NCI-H748 treated with DMSO at 0.1 percent for 48 hours (cell line): ENCODE measurements around the gene NDOR1.

ENCODE experiments used
- DNase-seq: peaks from one replicate; lab custom pipeline; 2025; lab: John Stamatoyannopoulos, UW

The NDOR1 gene

DNA sequence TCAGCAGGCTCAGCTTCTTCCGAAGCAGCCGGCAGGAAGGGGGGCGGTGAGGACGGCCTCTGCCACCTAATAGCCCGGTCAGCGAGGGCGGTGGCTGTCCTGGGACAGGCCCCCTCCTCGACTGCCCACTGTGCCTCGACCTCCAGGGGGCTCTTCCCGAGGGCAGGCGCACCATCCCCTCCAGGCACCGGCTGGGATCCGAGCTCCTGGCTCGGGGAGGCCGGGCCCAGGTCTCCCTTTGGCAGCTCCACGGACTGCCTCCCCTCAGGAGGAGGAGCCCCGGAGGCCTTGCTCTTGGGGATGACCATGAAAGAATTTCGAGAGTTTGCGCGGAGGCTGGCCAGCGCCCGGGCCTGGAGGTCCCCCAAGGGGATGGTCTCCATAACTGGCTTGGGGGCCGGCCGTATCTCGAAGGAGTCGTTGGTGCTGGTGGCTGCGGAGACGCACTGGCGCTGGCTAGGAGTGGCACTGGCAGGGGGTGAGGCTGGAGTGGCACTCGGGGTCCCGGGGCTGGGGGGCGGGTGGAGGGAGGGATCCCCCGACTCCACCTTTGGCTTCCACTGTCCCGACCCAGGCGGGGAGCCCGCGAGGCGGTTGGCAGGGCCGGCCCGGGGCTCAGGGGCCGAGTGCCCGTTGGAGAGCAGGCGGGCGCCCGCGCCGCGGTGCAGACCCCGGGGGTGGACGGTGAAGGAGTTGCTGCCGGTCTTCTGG is 5.9 kb upstream of the NDOR1 start:
- no peak for DNase-seq

DNA sequence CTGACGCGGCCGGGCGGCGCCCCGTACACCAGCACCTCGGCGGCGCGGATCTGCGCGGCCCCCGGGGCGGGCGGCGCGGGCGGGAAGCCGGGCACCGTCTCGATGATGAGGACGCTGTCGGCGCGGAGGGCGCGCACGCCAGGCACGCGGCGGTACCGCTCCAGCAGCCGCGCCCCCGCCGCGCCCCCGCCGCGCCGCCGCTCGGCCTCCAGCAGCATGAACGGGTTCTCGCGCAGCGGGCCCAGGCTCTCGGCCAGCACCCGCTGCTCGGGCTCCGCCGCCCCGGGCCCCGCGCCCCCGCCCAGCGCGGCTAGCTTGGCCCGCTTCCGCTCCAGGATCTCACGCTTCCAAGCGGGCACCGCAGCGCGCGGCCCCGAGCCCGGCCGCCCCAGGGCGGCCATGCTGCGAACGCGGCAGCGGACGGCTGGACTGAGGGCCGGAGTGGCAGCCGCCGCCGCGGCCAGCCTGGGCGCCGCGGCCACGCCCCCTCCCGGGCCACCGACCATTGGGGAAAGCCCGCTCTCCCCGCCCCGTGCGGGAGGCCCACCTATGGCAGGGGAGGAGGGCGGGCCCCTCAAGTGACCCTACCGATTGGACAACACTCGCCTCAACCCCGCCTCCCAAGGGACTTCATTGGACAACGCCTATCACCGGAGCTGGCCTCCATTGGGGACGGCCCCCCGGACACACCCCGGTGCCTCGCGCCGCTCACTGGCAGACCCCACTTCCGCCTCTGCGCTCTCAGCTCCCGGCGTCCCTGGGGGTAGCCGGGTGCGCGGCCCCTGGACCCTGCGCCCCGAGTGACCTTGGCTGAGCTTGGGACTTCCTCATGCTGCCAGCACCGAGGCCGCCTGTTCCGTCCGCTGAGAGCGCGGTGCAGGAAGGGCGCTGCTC is 4.9 kb upstream of the NDOR1 start, which contains the start of gene TPRN:
Gene TPRN, minus strand, starts transcription at position 431 of the 894 bp plus-strand sequence. Its CDS starts 30 bp downstream, at position 401.
- DNase-seq, result peak; percentile 98

DNA sequence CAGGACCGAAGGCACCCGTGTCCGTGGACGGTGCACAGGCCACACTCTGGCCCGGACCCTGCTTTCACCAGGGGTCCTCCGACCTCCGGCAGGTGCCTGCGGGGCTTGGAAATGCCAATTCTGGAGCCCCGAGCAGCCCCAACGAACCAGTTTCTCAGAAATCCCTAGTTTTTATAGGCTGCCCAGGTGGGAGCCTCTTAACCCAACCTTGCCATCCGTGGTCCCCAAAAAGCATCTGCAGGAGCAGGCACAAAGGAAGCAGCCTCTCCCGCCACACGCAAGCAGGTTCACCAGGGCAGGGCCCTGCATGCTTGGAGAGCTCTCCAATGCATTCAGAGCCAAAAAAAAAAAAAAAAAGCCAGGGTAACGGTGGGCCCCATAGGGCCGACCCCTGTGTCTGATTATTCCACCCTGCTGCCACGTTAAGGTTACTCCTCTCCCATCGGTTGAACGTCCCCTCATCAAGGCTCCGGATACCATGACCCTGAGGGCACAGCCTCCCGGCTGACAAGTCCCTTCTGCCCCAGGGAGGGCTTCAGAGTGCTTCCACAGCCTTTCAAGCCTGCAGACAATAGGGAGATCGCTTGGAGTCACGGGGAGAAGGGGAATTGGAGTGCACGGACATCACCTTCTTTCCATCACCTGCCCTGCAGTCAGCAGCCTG is 4.2 kb upstream of the NDOR1 start:
- DNase-seq, result no peak

DNA sequence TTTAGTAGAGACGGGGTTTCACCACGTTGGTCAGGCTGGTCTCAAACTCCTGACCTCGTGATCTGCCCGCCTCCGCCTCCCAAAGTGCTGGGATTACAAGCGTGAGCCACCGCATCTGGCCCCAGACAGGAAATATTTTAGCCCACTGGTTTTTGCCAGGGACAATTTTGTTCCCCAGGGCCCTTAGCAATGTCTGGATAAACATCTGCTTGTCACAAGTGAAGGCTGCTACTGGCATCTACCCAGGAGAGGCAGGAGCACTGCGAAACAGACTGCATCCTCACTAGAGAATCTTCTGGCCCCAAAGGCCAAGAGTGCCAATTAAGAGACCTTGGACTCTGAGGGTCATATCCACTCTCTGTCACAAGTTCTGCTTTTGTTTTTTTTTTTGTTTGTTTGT is 2.5 kb upstream of the NDOR1 start:
- no peak for DNase-seq

DNA sequence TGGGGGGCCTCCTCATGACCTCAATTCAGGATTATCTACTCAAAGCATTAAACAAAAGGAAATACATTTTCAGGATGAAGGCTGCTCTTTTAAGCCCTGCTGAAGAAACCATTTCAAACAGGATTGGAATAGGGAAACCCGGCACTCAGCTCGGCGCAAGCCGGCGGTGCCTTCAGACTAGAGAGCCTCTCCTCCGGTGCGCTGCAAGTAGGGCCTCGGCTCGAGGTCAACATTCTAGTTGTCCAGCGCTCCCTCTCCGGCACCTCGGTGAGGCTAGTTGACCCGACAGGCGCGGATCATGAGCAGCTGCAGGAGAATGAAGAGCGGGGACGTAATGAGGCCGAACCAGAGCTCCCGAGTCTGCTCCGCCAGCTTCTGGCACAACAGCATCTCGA is 772 bp upstream of the NDOR1 start:
- DNase-seq, result no peak

DNA sequence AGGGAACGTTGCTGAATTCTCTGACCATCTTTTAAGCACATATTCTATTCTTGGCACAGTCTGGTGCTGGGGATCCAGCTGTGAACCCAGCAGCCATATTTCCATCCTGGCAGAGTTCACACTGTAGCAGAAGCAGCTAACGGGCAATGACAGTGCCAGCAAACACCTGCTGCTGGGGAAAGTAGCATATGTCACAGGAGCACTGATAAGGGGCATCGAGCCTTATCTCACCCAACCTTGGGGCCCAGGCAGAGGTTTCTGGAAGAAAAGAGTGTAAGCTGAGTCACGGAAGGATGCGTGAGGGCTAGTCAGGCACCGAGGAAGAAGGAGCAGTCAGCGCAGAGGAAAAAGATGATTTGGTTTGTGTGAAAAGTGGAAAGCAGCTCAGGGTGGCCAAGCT is 1.1 kb downstream of the NDOR1 start:
- no peak for DNase-seq

DNA sequence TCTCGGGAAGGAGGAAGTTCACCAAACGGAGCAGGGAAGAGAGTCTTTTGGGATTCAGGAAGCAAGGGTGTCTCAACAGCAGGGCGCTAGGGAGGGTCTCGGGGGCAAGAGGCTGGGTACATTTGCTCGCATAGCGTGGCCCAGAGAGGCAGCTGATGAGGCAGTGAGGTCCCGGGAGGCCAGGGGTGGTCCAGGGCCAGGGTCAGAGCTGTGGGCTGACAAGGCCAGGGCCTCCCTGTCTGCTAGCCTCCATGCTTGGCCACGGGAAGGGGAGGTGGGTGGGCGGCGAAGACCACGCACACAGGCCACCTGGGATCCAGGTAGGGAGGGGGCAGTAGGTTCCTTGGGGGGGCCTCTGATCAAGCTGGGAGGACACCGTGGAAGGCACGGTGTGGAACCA is 6.0 kb downstream of the NDOR1 start:
- no peak for DNase-seq

DNA sequence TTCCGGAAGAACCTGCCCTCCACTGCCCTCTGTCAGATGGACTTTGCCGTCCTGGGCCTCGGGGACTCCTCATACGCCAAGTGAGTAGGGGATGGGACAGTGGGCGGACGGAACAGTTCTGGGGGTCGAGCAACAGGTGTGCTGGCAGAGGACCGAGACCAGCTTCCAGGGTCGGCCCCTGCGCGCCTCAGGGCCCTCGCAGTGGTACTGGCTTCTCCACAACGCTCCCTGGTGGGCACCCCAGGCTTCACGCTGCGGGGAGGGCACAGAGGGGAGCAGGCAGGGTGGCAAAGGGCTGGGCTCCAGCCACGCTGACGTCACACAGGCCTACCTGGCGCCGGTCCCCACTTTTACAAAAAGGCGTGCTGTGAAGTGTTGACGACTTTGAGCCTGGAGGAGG is 7.0 kb downstream of the NDOR1 start:
- no peak for DNase-seq

DNA sequence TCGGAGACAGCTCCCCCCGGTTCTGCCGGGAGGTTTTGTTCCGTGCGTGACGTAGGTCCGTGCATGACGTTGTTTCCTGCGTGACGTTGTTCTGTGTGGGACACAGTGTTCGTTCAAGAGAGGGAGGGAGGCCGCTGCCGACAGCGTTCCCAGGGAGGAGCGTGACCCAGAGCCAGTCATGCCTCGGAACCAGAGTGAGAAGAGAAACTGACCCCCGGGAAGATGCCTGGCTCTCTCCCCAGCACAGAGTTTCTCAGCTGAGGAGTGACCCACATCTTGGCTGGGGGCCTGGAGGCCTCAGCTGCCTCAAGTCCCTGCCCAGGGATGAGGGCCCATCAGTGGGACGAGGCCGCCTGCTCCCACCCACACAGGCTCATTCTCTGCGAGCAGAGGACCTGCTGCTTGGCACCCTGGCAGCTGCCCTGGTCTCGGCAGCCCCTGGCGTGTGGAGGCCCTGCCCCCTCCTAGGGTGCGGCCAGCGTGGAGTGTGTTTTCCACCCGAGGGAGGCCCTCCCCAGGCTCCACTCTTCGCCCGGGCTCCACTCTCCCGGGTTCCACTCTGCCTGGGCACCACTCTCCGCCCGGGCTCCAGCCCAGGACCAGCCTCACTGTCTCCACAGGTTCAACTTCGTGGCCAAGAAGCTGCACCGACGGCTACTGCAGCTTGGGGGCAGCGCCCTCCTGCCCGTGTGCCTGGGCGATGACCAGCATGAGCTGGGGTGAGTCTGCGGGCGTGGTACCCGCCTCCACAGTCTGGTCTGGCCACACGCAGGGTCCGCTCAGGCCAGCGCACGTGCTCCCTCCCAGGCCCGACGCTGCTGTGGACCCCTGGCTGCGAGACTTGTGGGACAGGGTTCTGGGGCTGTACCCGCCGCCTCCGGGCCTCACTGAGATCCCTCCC is 7.9 kb downstream of the NDOR1 start:
- DNase-seq, result no peak

DNA sequence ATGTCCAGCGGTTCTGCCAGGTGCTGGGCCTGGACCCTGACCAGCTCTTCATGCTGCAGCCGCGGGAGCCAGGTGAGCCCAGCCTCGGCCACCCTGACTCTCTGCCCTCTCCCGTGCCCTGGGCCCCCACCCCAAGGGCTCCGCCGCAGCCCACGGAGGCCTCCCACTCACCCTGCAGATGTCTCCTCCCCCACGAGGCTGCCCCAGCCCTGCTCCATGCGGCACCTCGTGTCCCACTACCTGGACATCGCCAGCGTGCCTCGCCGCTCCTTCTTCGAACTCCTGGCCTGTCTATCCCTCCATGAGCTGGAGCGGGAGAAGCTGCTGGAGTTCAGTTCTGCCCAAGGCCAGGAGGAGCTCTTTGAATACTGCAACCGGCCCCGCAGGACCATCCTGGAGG is 9.1 kb downstream of the NDOR1 start:
- DNase-seq, result no peak

DNA sequence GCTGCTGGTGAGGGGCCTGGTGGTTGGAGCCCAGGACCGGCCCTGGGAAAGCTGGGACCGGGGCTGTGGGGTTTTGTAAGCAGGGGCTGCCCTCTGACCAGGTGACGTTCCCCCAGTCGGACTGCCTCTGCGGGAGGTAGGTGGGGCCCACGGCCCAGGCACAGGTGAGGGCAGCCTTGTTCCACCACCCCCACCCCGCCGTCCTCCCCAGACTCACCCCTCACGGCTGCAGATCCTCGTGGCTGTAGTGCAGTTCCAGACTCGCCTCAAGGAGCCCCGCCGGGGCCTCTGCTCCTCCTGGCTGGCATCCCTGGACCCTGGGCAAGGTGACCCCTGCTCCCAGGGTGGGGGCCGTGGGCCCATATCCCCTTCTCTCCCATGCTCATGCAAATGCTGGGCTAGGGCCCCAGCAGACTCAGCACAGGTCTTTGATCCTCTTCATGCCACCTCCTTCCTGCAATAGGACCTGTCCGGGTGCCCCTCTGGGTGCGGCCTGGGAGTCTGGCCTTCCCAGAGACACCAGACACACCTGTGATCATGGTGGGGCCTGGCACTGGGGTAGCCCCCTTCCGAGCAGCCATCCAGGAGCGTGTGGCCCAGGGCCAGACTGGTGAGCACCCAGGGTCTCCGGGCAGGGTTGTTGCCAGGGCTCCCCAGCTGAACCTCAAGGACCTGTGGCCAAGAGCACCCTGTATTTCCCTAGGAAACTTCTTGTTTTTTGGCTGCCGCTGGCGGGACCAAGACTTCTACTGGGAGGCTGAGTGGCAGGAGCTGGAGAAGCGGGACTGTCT is 9.9 kb downstream of the NDOR1 start:
- no peak for DNase-seq

DNA sequence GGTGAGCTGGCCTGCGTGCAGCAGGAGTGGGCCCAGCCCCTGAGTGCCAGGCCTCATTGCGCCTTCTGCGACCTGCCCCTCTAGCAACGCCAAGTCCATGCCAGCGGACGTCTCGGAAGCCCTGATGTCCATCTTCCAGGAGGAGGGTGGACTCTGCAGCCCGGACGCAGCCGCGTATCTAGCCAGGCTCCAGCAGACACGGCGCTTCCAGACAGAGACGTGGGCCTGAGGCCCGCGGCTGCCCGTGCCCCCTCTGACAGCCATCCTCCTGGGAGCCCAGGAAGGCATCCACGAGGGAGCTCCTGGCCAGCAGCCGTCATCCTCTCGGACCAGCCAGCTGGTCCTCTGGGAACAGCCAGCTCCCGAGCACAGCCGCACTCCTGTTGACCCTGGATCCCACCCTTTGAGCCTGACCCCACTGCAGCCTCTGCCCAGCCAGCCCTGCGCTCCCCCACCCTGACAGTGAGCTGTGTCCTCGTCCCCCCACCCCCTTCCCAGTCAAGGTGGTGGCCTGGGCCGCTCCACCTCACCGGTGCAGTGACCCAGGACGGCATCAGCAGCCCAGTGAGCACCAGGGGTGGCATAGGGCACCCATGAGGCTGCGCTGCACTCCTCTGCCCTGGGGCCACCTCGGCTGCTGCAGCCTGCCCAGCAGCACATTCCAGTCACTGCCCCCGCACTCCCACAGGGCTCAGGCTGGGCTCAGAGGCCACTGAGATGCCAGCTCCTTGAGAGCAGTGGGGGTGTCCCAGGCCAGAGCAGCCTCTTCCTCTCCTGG is 10.9 kb downstream of the NDOR1 start:
- DNase-seq, result no peak

DNA sequence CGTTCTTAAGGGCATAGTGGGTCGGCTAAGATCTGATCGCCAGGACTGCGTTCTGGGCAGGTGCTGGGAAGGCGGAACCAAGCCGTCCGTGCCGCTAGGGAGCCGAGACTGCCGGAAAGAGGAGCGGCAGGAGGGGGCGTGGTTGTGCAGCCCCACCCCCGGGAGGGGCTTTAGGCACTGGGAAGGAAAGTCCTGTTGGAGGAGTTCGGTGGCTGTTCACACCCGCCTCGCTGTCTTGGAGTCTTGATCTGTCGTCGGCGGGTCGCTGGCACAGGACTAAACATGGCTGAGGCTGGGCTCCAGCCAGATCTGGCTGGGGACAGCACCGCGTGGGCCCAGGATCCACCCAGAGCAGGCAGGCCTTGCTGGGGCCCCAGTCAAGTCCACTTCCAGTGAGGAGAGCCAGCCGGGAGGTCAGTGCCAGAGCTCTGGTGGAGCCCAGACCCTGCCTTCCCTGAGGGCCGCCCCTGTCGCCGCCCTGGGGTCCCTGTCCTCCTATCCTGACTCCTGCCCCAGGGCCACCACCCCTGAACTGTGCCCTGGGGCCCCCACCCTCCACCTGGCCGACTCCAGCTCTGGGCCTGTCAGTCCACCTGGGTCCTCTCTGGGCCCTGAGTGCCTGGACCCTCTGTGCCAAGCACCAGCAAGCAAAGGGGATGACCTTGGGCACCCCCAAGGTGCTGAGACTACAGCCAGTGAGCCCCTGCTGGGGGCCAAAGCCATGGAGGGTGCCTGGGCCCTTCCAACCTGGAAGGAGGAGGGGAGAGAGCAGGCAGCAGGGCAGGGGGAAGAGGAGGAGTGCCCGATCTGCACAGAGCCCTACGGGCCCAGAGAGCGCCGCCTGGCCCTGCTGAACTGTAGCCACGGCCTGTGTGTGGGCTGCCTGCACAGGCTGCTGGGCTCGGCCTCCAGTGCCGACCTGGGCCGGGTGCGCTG is 12.0 kb downstream of the NDOR1 start:
- no peak for DNase-seq

DNA sequence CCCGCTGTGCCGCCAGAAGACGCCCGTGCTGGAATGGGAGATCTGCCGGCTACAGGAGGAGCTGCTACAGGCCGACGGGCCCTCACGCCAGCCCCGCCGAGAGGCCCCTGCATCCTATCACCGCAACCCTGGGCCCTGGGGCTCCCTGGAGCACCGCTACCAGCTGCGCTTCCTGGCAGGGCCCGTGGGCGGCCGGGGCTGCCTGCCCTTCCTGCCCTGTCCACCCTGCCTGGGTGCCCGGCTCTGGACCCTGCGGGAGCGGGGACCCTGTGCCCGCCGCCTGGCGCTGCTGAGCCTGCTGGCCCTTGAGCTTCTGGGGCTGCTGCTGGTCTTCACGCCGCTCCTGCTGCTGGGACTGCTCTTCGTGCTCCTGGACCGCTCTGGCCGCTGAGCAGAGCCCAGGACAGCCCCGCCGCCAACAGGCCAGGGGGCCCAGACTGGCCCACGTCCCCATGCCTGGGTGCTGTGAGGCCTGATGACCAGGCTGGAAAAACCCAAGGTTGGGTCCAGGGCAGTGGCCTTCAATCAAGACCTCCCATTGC is 12.8 kb downstream of the NDOR1 start:
- no peak for DNase-seq

DNA sequence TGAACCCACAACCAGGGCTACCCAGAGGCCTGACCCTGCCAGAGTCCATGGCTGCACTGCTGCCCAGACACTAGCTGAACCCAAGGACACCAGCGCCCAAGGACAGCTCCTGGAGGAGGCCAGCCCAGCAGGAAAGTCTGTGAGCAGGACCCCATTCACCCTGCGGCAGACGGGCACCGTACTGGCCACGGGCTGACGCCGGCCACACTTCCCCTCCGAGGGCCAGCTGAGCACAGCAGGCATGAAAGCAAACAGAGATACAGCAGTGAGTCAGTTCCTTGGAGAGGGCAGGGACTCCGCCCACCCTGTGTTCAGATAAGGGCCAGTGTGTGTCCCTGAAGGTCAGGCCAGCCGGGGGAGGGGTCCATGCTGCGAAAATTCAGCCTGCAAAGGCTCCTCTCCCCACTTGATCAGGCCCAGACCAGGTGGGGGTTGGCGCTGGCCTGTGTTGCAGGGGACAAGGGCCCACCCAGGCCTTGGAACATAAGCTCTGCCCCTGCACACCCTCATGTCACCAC is 13.3 kb downstream of the NDOR1 start:
- no peak for DNase-seq

DNA sequence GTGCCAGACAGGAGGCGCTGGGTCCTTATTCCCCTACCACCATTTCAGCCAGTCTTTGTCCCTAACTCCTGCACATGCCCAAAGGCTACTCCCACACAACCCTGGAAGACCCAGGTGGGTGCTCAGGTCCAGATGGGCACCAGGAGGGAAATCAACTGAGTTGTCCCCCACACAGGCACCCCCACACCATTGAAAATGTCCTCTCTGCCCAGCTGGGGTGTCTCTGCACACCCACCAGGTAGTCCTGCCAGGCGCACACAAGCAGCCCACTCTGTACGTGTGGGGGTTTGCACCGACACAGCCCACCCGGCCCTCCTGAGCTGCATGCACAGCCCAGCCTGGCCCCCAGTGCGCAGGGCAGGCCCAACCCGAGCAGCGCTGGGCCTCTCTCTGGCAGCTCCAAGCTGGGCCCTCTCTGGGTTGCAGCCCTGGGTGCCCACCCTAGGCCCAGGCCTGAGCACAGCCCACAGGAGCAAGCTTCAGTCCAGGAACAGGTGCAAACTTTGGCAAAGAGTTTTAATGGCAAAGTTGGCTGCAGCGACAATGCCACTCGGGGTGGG is 14.3 kb downstream of the NDOR1 start:
- no peak for DNase-seq

DNA sequence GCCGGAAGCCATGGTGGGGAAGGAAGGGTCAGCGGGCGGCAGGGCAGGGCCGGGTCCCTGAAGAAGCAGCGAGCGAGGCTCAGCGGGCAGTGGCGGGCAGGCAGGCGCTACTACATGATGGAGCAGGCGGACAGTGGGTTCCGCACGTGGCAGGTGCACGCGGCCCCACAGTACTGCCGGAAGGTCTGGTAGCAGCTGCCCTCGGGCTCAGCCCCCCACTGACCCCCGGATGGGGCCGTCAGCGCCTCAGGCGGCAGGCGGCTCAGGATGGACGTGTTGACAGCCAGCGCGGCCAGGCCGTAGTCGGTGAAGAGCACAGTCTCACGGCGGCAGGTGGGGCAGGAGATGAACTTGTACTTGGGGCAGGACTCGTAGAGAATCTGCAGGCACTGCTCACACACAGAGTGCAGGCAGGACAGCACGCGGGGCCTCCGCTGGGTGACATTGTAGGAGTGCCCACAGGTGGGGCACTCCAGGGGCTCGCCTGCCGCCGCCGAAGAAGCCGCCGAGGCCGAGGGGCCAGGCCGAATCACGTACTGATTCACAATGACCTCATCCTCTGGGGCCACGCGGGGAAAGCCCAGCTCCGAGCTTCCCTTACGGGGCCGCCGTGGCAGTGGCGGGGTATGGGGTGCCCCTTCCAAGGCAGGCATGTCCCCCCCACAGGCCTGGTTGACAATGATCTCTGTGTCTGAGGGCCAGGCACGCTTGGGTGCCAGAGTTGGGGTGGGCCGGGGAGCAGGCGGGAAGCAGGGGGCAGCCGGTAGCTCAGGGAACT is 15.0 kb downstream of the NDOR1 start:
- no peak for DNase-seq
